HG02610 (cell line): ENCODE results near the gene MVP.
A peak's percentile ranks its signal among the peaks of the same experiment; 100 is the strongest.
"Not testable (repeated sequence)": the region's sequence is repeated elsewhere in the genome, so short reads cannot be mapped to it uniquely, and the experiment has no call there.

Source experiments
- ATAC-seq: cut with Tn5 transposase; IDR thresholded peaks from one replicate; pipeline ENCODE4 v1.9.1; 2021; ENCODE audit warnings: mild to moderate bottlenecking, moderate library complexity; ENCODE audit not compliant: unreplicated experiment

Gene MVP

DNA sequence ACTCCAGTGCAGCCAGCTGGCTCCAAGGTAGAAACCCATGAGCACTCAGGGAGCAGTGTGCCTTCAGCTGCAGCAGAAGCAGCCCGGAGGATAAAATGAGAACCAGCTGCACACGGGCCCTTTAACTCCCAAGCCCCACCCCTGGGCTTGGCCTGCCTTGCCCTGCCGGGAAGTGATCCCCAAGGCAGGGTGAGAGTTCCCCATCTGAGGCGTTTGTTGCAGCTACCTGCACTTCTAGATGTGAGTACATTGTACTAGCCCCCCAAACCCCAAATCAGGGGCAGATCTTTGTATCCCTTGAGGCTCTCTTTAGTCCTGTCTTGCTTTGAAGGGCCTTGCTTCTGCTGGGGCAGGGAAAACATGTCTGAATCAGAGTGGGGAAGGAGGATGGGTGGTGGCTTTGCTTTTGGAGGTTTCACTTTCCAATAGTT is at the start of gene MVP:
Gene MVP (plus strand): TSS at position 192 of the 431 bp plus-strand sequence. CDS start 10,088 bp downstream, outside the sequence.
- peak; percentile 32 for ATAC-seq

DNA sequence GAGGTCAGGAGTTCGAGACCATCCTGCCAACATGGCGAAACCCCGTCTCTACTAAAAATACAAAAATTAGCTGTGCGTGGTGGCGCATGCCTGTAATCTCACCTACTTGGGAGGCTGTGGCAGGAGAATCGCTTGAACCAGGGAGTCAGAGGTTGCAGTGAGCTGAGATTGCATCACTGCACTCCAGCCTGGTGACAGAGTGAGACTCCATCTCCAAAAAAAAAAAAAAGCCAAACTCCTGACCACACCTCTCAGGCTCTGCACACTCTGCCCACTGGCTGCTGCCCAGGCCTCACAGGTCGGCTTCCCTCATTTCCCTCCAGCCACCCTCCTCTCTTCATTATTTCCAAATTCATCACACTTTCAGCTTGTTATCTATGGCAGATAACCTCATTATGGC is 47.9 kb upstream of the MVP start:
- ATAC-seq = not testable (repeated sequence)

DNA sequence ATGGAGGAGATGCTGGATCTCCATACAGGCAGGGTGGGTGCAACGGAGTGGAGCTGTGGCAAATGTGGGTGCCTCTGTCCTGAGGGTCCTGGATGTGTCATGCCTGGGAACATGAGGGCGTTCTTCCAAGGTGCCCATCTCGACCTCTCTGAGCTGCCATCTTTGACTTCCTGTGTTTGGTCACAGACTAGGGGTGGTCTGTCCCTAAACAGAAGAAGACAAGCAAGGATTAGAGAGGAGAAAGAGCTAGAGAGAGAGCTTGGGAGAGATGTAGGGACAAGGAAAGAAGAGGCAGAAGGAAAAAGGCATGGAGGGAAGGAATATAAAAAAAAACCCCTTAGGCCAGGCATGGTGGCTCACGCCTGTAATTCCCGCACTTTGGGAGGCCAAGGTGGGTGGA is 45.5 kb upstream of the MVP start:
- ATAC-seq = no peak

DNA sequence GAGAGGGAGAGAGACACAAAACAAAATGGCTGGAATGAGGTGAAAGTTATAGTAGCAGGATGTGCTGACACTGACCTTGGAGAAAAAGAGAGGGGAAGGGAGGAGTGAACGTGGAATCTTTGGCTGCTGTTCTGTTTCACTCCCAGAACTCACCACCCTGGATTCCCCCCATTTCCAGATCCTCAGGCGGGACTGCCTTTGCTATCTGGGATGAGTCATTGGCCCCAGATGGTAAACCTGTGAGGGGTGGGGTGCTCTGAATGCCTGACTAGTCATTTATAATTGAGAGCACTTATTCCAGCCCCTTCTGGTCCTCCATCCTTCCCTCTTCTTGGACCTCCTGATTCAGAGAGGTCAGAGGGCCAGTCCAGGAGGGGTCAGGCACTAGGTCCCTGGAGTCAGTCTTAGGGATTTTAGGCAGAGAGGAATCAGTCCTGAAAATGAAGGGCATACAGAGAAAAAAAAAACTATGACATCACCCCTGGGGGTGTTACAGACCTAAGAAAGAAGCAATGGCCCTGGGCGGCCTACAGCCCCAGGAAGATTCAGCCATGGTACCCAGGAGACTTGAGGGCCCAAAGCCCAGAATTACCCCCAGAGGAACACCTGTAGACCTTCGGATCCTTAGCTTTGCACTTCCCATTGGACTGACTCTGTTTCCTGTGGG is 44.4 kb upstream of the MVP start:
- ATAC-seq = no peak

DNA sequence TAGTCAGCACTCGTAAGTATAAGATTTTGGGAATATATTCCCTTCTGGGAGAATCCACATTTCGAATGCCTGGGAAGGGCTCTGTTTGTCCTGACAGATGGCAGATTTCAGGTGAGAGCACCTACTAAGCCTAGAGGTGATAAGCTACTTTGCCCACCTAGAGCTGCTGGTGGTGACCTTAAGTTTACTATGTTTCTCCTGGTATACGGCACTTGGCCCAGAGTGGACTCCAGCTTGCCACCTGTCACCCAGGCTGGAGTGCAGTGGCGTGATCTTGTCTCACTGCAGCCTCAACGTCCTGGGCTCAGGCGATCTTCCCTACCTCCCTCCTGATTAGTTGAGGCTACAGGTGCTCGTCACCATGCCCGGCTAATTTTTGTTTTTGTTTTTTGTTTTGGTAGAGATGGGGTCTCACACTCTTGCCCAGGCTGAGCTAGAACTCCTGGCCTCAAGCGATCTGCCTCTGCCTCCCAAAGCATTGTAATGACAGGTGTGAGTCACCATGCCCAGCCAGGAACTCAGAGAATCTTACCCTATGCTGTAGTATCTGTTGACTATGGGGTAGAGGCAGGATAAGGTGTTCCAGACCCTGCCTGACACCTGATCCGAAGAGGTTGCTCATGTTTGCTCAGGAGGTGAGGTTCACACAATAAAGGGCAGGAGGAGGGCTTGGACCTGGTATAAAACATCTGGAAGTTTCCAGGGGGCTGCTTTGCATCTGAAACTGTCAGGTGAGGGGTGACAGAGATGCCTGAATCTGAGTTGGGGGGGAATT is 42.5 kb upstream of the MVP start, which contains the start of gene ZG16:
Gene ZG16 (plus strand): TSS at position 681 of the 775 bp plus-strand sequence. CDS start 1,011 bp downstream, outside the sequence.
- no peak for ATAC-seq

DNA sequence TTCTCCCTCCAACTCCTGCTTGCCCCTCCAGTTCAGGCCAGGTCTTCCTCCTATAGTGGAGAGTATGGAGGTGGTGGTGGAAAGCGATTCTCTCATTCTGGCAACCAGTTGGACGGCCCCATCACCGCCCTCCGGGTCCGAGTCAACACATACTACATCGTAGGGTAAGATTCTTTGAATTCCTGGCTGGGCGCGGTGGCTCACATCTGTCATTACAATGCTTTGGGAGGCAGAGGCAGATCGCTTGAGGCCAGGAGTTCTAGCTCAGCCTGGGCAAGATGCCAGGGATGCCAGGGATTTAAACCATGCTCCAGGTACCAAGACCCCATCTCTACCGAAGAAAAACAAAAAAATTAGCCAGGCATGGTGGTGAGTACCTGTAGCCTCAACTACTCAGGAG is 40.8 kb upstream of the MVP start:
- ATAC-seq = no peak

DNA sequence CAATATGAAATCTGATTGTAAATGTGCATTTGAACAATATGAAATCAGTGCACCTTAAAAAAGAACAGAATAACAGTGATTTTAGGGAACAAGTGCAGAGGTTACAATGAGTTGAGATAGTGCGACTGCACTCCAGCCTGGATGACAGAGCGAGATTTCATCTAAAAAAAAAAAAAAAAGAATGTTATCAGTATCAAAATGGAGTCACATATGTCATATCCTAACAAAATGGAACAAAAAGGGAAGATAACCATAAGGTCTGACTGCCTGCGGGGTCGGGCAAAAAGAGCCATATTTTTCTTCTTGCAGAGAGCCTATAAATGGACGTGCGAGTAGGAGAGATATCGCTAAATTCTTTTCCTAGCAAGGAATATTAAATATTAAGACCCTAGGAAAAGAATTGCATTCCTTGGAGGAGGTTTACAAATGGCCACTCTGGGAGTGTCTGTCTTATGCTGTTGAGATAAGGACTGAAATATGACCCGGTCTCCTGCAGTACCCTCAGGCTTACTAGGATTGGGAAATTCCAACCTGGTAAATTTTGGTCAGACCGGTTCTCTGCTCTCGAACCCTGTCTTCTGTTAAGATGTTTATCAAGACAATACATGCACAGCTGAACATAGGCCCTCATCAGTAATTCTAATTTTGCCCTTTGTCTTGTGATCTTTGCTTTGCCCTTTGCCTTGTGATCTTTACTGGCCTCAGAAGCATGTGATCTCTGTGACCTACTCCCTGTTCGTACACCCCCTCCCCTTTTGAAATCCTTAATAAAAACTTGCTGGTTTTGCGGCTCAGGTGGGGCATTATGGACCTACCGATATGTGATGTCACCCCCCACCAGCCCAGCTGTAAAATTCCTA is 36.9 kb upstream of the MVP start:
- not testable (repeated sequence) for ATAC-seq

DNA sequence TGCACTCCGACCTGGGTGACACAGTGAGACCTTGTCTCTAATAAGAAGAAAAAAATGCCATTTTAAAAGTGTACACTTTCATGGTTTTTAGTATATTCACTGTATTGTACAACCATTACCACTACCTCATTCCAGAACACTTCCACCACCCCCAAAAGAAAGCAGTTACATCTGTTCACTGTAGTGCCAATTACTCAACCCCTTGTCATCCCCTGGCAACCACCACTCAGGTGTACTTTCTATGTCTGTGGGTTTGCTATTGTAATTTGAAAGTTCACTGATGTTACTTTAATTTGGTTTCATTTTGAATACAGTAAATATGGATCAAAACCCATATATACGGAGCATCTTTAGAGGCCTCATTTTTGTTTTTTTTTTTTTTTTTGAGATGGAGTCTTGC is 36.1 kb upstream of the MVP start:
- ATAC-seq = no peak

DNA sequence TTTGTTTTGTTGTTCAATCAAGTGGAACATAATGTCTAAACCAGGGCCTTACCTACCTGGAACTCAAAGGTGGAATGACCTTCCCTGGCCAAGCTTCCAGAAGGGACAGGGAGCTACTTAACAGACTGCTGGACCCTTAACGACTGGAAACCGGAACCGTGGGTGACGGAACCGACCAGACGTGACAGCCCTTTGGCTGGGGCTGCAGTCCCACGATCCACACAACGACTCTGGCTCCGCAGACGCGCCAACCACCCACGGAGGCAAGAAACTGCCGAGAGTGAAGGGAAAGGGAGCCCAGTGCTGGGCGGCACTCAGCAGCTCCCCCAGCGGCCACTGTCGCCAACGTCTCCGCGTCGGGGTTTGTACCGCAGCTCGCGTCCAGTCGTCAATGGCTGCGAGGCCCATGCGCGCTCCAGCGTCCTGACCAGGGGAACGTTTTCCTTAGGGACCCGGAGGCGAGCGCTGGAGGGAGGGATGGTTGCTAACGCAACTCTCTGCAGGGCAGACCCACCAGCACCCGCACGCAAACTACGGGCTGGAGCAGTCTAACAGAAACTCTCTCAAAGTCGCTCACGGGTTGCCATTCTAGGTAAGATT is 35.3 kb upstream of the MVP start:
- no peak for ATAC-seq

DNA sequence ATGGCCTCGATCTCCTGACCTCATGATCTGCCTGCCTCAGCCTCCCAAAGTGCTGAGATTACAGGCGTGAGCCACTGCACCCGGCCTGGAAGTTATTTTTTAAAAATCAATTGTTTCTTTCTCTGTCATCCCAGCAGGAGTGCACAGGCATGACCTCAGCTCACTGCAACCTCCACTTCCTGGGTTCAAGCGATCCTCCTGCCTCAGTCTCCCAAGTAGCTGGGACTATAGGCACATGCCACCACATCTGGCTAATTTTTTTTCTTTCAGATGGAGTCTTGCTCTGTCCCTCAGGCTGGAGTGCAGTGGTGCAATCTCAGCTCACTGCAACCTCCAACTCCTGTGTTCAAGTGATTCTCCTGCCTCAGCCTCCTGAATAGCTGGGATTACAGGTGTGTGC is 33.1 kb upstream of the MVP start:
- ATAC-seq = not testable (repeated sequence)

DNA sequence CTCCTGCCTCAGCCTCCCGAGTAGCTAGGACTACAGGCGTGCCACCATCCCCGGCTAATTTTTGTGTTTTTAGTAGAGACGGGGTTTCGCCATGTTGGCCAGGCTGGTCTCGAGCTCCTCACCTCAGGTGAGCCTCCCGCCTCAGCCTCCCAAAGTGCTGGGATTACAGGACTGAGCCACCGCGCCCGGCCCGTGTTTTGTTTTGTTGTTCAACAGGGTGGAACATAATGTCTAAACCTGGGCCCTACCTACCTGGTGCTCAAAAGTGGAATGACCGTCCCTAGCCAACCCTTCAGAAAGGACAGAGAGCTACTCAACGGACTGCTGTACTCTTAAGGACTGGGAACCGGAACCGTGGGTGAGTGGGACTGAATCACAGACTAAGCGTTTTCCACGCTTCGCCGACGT is 30.5 kb upstream of the MVP start:
- no peak for ATAC-seq

DNA sequence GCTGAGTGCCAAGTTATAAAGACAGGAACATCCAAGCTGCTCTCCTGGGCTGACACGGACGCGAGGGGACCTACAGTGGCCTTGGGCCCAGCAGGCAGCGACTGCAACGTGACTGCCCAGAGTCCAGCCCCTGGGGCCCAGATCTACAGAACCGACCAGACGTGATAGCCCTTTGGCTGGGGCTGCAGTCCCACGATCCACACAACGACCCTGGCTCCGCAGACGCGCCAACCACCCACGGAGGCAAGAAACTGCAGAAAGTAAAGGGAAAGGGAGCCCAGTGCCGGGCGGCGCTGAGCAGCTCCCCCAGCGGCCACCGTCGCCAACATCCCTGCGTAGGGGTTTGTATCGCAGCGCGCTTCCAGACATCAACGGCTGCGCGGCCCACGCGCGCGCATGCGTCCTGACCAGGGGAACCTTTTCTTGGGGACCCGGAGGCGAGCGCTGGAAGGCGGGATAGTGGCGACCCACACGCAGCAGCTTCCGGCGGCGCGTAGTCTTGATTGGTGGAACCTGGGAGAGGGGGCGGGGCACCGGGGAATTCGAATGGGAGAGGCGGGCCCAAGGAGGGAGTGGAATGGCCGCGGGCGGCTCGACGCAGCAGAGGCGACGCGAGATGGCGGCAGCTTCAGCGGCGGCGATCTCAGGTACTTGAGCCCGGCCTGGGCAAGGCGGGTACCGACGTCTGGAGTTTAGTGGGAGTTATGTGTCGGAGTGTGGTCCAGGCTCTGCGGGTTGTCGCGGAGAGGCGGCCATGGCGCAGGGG is 29.9 kb upstream of the MVP start, which contains the start of gene KIF22:
Gene KIF22 (plus strand): TSS at position 569 of the 766 bp plus-strand sequence. CDS start 9 bp downstream, at position 578.
- peak; percentile 94 for ATAC-seq

DNA sequence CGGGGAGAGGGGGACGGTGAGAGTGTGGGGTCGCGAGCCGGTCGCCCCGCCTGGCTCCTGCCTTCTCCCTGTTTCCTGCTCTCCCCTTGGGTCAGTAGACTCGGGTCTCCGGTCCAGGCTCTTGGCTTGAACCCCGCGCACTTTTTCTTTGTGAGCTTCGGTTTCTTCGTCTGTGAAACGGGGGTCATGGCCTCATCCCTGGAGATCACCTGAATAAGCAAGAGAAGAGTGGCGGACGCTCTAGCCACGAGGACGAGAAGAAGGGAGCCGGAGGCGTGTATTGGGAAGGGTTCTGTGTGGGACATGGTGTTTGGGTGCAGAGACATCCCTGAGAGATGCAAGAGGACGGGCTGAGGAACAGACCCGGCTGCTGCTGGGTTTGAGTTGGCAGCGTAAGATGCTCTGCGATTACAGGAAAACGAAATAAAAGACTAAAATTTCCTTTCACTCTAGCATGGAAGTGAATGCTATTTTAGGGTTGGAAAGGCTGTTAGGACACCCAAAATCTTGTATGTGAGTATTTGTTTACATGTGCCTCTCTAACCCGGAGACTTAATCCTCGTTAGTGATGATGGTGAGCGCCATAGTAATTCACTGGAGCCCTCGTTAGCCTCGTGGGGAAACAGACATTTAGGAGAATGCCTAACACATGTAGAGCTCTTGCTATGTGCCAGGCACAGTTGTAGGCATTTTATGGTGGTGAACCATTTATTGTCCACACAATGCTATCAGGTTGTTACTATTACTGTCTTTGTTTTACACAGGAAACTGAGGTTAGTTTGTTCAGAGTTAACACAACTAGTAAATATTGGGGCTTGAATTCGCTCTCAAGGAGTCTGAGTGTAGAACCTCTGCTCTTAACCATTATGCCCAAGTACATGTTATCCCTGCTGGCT is 29.1 kb upstream of the MVP start:
- ATAC-seq = no peak

DNA sequence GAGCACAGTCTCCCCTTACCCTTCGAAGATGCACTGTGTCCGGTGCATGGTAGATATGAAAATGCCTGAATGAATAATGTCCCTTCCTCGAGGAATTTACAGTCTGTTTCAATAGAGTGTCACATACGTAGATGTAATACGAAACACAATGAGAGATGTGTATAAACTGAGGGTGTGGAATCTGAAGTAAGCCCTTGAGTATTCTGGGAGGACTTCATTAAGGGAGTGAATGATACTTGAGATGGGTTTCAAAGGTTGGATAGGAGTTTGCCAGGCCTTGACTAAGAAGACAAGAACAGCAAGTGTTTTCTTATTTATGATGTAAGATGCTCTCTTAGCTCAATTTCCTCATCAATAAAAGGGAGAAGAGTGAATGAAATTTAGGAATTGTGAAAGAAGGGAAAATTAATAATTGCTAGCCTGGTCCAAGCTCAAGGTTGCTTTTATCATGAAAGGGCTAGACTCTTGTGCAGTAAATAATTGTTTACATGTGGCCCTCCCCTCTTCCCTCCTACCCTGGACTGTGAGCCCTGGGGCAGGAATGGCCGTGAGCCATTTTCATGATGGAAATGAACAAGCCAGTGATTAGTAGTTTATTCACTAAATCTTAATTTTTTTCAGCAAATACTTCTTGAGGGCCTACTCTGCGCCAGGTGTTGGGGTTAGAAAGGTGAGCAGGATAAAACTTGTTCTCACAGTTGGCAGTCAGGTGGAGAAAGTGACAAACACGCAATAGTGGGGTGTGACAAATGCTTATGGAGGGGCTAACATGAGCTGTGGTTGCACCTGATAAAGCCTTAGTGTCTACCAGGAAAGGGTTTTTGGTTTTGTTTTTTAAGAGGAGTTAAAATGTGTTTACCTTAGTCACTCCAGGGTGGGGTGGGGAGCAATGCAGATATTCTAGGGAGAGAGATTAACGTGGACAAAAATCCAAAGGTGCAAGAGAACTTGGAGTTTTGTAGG is 28.1 kb upstream of the MVP start:
- no peak for ATAC-seq

DNA sequence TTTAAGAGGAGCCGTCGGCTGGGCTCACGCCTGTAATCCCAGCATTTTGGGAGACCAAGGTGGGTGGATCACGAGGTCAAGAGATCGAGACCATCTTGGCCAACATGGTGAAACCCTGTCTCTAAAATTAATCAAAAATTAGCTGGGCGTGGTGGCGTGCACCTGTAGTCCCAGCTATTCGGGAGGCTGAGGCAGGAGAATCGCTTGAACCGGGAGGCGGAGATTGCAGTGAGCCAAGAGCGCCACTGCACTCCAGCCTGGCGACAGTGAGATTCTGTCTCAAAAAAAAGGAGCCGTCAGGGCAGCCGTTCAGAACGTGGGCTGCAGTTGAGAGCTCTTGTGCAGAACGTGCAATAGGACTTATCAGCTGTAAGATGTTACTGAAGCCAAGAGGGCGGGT is 27.1 kb upstream of the MVP start:
- not testable (repeated sequence) for ATAC-seq

DNA sequence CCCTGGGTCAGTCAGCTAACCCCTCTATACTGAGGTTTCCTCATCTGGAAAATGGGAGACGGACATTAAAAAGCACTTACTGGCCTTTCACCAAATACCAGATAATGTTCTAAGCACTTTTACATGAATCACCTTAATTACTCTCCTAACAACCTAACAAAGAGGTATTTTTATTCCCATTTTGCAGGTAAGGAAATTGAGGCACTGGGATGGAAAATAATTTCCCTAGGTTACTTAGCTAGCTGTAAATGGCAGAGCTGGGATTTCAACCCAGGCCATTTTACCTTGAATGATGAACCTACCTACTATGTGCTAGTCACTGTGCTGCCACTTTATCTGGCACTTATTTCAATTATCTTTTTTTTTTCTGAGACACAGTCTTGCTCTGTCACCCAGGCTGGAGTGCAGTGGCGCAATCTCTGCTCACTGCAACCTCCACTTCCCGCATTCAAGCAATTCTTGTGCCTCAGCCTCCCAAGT is 26.0 kb upstream of the MVP start:
- no peak for ATAC-seq

DNA sequence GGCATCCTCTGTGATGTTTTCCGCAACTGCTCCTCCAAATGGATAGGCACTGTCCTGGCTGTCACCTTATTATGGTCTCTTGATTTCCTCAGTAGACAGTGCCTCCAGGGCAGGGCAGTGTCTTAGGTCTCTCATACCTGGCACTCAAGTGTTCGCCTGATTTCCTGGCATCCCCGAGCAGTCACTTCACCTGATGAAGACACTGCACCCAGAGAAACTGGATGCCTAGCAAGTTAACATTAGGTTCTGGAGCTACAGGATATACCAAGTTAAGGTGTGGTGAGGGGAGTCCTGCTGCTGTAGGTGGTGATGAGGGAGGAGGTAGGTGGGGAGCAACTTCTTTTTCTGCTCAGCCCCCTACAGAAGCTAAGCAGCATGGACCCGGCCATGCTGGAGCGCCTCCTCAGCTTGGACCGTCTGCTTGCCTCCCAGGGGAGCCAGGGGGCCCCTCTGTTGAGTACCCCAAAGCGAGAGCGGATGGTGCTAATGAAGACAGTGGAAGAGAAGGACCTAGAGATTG is 17.8 kb upstream of the MVP start:
- ATAC-seq = no peak
